MCF 10A (cell line): ENCODE results near the gene INHBA. TPM values are rescaled to one million over a fixed set of nuclear protein-coding genes. Genes with fewer than 3 reads are reported as not detected.
A peak's percentile ranks its signal among the peaks of the same experiment; 100 is the strongest.

Source experiments
- BruUV-seq: library from RNA; stranded (reverse); fragments of 400-500 nt; replicated peaks from 2 replicates; lab custom pipeline; 2021; lab: Mats Ljungman, UMichigan
- CTCF ChIA-PET: fragments of 300-600 bp; sonication (Branson Sonifier 250); formaldehyde crosslinking; extraction: SDS; loops from one replicate; lab custom pipeline; 2021; ENCODE audit warnings: antibody characterized with exemption, inconsistent platforms; lab: Yijun Ruan, JAX
- POLR2A ChIA-PET: fragments of 300-600, 350-650 bp; sonication (Branson Sonifier 250); formaldehyde crosslinking; extraction: SDS; loops from one replicate; lab custom pipeline; 2020; ENCODE audit warnings: antibody characterized with exemption, inconsistent platforms; lab: Yijun Ruan, JAX
- DNase-seq: peaks from one replicate; pipeline ENCODE4 v3.0.0-alpha.2; 2018; ENCODE audit not compliant: unreplicated experiment
- H3K27ac Mint-ChIP-seq: one replicate; pipeline ENCODE4 v1.8.0; 2022; ENCODE audit warnings: mild to moderate bottlenecking, low read depth, mixed read lengths; ENCODE audit not compliant: unreplicated experiment
- H3K27me3 Mint-ChIP-seq: one replicate; pipeline ENCODE4 v1.8.0; 2022; ENCODE audit warnings: mixed read lengths; ENCODE audit not compliant: insufficient read depth, unreplicated experiment
- H3K36me3 Mint-ChIP-seq: one replicate; pipeline ENCODE4 v1.8.0; 2022; ENCODE audit warnings: mild to moderate bottlenecking, moderate library complexity, mixed read lengths; ENCODE audit not compliant: insufficient read depth, unreplicated experiment
- H3K4me1 Mint-ChIP-seq: one replicate; pipeline ENCODE4 v1.8.0; 2022; ENCODE audit warnings: mixed read lengths; ENCODE audit not compliant: insufficient read depth, unreplicated experiment
- H3K4me3 Mint-ChIP-seq: one replicate; pipeline ENCODE4 v1.8.0; 2022; ENCODE audit warnings: mild to moderate bottlenecking, moderate library complexity, mixed read lengths; ENCODE audit not compliant: unreplicated experiment
- H3K9me3 Mint-ChIP-seq: one replicate; pipeline ENCODE4 v1.8.0; 2022; ENCODE audit warnings: mixed read lengths; ENCODE audit not compliant: unreplicated experiment
- CTCF ChIP-seq: fragments of 200-600 bp; IDR thresholded peaks from one replicate; pipeline ENCODE4 v1.8.0; 2022; ENCODE audit warnings: antibody characterized with exemption, mild to moderate bottlenecking; ENCODE audit not compliant: unreplicated experiment
- intact Hi-C: fragments of 100-400 bp; cut with micrococcal nuclease; formaldehyde crosslinking; loops from 2 replicates; pipeline ENCODE4 v1.14.1; 2022
- total RNA-seq: library from RNA; stranded (reverse); gene quantifications from 2 replicates; pipeline ENCODE4 v1.2.3, GENCODE V29; 2022

Gene INHBA
- total RNA-seq, 1 experiment from 2014 or later: 14.3 TPM

- TF ChIP-seq CTCF: no peak
- intact Hi-C loops: loop anchor here (5.0 to 10.0 kb wide), 3 partner anchors 475 to 672 kb away; no protein-coding TSS in a partner anchor
- no TSS peak for BruUV-seq
Measured at GRCh38 chr7:41699516-41699915, 3.4 kb downstream of the INHBA start.

GRCh38 chr7:41698726-41699125 is 4.2 kb downstream of the INHBA start:
- CTCF ChIA-PET: interaction anchor here (0.5 to 2.2 kb wide), 12 partner anchors 13 to 1466 kb away, joined by 3 to 12 read pairs (median 3); no protein-coding TSS in a partner anchor
- DNase-seq: peak; percentile 83
- peak overlapping the region; percentile 90 for H3K27ac Mint-ChIP-seq
- no TSS peak for BruUV-seq
- TF ChIP-seq CTCF: no peak
- H3K4me1 Mint-ChIP-seq: peaks cover 68% of the 10 kb centered on the region
- H3K9me3 Mint-ChIP-seq: no peaks in the 10 kb centered on the region
- H3K36me3 Mint-ChIP-seq: no peaks in the 10 kb centered on the region
- H3K27me3 Mint-ChIP-seq: no peaks in the 10 kb centered on the region
- intact Hi-C loops: loop anchor here (5.0 to 10.0 kb wide), 3 partner anchors 474 to 671 kb away; no protein-coding TSS in a partner anchor
- peak overlapping the region; percentile 85 for H3K4me3 Mint-ChIP-seq
- POLR2A ChIA-PET: interaction anchor here (0.6 to 2.0 kb wide), 7 partner anchors 275 to 1392 kb away, joined by 3 to 6 read pairs (median 3); no protein-coding TSS in a partner anchor

More at GRCh38 chr7:41699516-41699915, 3.4 kb downstream of the INHBA start:
- DNase-seq: no peak
- H3K4me3 Mint-ChIP-seq: peak overlapping the region; percentile 85
- CTCF ChIA-PET: interaction anchor here (0.6 to 2.2 kb wide), 10 partner anchors 12 to 1467 kb away, joined by 3 to 12 read pairs (median 4); no protein-coding TSS in a partner anchor
- no peaks in the 10 kb centered on the region for H3K27me3 Mint-ChIP-seq
- no peaks in the 10 kb centered on the region for H3K9me3 Mint-ChIP-seq
- H3K4me1 Mint-ChIP-seq: peaks cover 70% of the 10 kb centered on the region
- POLR2A ChIA-PET: interaction anchor here (0.6 to 2.0 kb wide), 9 partner anchors 276 to 1499 kb away, joined by 3 to 6 read pairs (median 4); no protein-coding TSS in a partner anchor
- peak overlapping the region; percentile 90 for H3K27ac Mint-ChIP-seq
- no peaks in the 10 kb centered on the region for H3K36me3 Mint-ChIP-seq

DNA sequence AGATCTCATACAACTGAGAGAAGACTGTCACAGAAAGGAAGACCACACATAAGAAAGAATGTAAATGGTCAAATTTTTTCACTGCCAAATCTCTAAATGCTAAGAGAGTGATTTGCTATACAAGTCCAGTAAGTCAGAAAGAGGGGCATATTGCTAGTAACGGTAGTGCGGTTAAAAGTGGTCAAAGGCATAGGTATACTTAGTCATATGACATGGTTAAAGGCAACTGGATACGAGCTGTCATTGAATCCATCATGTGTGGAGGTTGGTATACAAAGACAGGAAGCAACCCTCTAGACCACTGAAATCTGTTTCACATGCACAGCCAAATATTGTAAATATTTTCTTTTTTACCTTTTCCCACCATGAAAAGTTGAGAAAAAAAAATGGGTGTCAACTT is 4.8 kb downstream of the INHBA start:
- BruUV-seq: no TSS peak
- ChIA-PET POLR2A (interaction anchor here (0.7 to 2.0 kb wide), 3 partner anchors 633 to 854 kb away, joined by 3 to 6 read pairs (median 3); no protein-coding TSS in a partner anchor), CTCF (interaction anchor here (0.5 to 2.2 kb wide), 8 partner anchors 16 to 1466 kb away, joined by 3 to 12 read pairs (median 3); no protein-coding TSS in a partner anchor)
- no peak overlapping the region for H3K27ac Mint-ChIP-seq
- peak overlapping the region; percentile 85 for H3K4me3 Mint-ChIP-seq
- intact Hi-C loops: loop anchor here (5.0 to 10.0 kb wide), 3 partner anchors 473 to 671 kb away; no protein-coding TSS in a partner anchor
- H3K36me3 Mint-ChIP-seq: no peaks in the 10 kb centered on the region
- no peaks in the 10 kb centered on the region for H3K27me3 Mint-ChIP-seq
- no peak for DNase-seq
- TF ChIP-seq CTCF: no peak
- no peaks in the 10 kb centered on the region for H3K9me3 Mint-ChIP-seq
- peaks cover 75% of the 10 kb centered on the region for H3K4me1 Mint-ChIP-seq

GRCh38 chr7:41696323-41696916 is 6.5 kb downstream of the INHBA start:
- Mint-ChIP-seq H3K4me1 (peaks cover 59% of the 10 kb centered on the region), H3K9me3 (no peaks in the 10 kb centered on the region), H3K27me3 (no peaks in the 10 kb centered on the region), H3K36me3 (no peaks in the 10 kb centered on the region), H3K4me3 (peak overlapping the region; percentile 76), H3K27ac (peak overlapping the region; percentile 59)
- POLR2A ChIA-PET: interaction anchor here (0.6 to 2.1 kb wide), 5 partner anchors 9 to 1322 kb away, joined by 3 to 7 read pairs (median 4); no protein-coding TSS in a partner anchor
- BruUV-seq: no TSS peak
- TF ChIP-seq CTCF: peak; percentile 69
- CTCF ChIA-PET: interaction anchor here (0.5 to 3.6 kb wide), 61 partner anchors 9 to 1489 kb away, joined by 3 to 30 read pairs (median 3); no protein-coding TSS in a partner anchor
- DNase-seq: peak; percentile 89
- intact Hi-C loops: loop anchor here (1.0 to 10.0 kb wide), 7 partner anchors 472 to 862 kb away; no protein-coding TSS in a partner anchor
